Panc1 (cell line): ENCODE results near the gene TMEM141.

ENCODE experiments used
- CTCF ChIP-seq: fragments of 450-650 bp; IDR thresholded peaks from 2 replicates; pipeline ENCODE4 v1.5.1; 2017; ENCODE audit warnings: mild to moderate bottlenecking
- TCF7L2 ChIP-seq: IDR thresholded peaks from 2 replicates; pipeline ENCODE4 v1.6.1; 2011; ENCODE audit warnings: mild to moderate bottlenecking, low read depth, low read length, inconsistent platforms

- TF ChIP-seq CTCF (no peak), TCF7L2 (no peak)
Observed at GRCh38 chr9:136750526-136750925, 40.6 kb upstream of the TMEM141 start.
